Measurements from ENCODE around the gene SMURF2. TPM values are rescaled to one million over a fixed set of nuclear protein-coding genes. Genes with fewer than 3 reads are reported as not detected.

The SMURF2 gene
- total and polyA plus RNA-seq, 10 of the 15 experiments (the other 5 are each of a cell fraction or from before 2014, with no cell fraction given), result 2.8 to 13.4 (median 7.5) TPM

GRCh38 chr17:64692187-64692586 is 30.1 kb upstream of the SMURF2 start:
- intact Hi-C loops (cut with micrococcal nuclease; ENCODE audit: unreplicated experiment), result no loop called here
- Histone ChIP-seq H3K9me3 (replicated peaks; ENCODE audit: control insufficient read depth, insufficient read depth, low read length) (no peaks in the 10 kb centered on the region), H4K20me1 (ENCODE audit: control insufficient read depth, insufficient read depth) (no peaks in the 10 kb centered on the region), H3K4me2 (ENCODE audit: control insufficient read depth, insufficient read depth) (no peak overlapping the region), H3K4me3 (no peak overlapping the region), H3K27ac (ENCODE audit: control insufficient read depth, insufficient read depth) (no peak overlapping the region), H3K79me2 (ENCODE audit: control insufficient read depth, insufficient read depth, low read length) (no peaks in the 10 kb centered on the region), H3K36me3 (ENCODE audit: control insufficient read depth in 2 of 2, insufficient read depth in 2 of 2, low read length in 1 of 2) (no peaks in the 10 kb centered on the region), H3K4me1 (ENCODE audit: control insufficient read depth, insufficient read depth, low read length) (no peaks in the 10 kb centered on the region), H3K27me3 (replicated peaks in 1 of 2; ENCODE audit: control insufficient read depth in 2 of 2, insufficient read depth in 2 of 2, low read length in 1 of 2) (no peaks in the 10 kb centered on the region; a peak in 1 of 4 replicates), H2AFZ (ENCODE audit: control insufficient read depth, low read depth, low read length) (no peak overlapping the region), H3K9ac (ENCODE audit: control insufficient read depth, insufficient read depth, low read length) (no peak overlapping the region)
- ATAC-seq, result no peak
- ChIA-PET SMC1A (ENCODE audit: uncharacterized antibody, unreplicated experiment) (no interaction called here), POLR2A (no interaction called here), RAD21 (ENCODE audit: unreplicated experiment) (no interaction called here), CTCF (interaction anchor here (1.5 kb wide), 1 partner anchor 45 kb away, joined by 3 read pairs; no protein-coding TSS in a partner anchor)
- in situ Hi-C loops (cut with MboI), result no loop called here
- no peak for FAIRE-seq
- BruUV-seq (replicated peaks), result no TSS peak
- no peak for TF ChIP-seq NR2C2 (IDR thresholded peaks at IDR 0.05; ENCODE audit: borderline replicate concordance, control insufficient read depth, insufficient read length, low read depth)
- TF ChIP-seq TBL1XR1 (IDR thresholded peaks at IDR 0.05; ENCODE audit: low read depth, low read length), result no peak
- TF ChIP-seq ATF2 (IDR thresholded peaks at IDR 0.05; ENCODE audit: low read length), result no peak
- DNase-seq (ENCODE audit: low read depth, low spot score), result no peak
- 83% methylated on average over 3 of the region's 3 CpGs for WGBS (ENCODE audit: insufficient coverage, insufficient replicate concordance, low lambda C conversion rate, missing lambda C conversion rate)

DNA sequence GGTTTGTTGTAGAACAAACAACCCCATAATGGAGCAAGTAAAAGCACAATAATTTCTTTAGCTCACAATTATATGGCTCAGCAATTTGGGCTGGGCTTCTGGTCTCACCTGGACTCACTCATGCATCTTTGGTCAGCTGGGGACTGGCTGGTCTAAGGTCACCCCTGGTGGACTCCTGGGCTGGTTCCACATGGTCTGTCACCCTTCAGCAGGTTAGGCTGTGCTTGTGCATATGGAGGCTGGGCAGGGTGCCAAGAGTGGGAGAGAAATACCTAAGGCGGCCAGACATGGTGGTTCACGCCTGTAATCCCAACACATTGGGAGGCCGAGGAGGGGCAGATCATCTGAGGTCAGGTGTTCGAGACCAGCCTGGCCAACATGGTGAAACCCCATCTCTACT is 27.0 kb upstream of the SMURF2 start:
- no peak overlapping the region for H2AFZ ChIP-seq (ENCODE audit: control insufficient read depth, low read depth, low read length)
- ChIA-PET SMC1A (ENCODE audit: uncharacterized antibody, unreplicated experiment) (no interaction called here), POLR2A (no interaction called here), RAD21 (ENCODE audit: unreplicated experiment) (no interaction called here), CTCF (no interaction called here)
- WGBS (ENCODE audit: insufficient coverage, insufficient replicate concordance, low lambda C conversion rate, missing lambda C conversion rate), result 75% methylated on average over 4 of the region's 4 CpGs
- no peaks in the 10 kb centered on the region for H3K4me1 ChIP-seq (ENCODE audit: control insufficient read depth, insufficient read depth, low read length)
- no peaks in the 10 kb centered on the region for H3K9me3 ChIP-seq (replicated peaks; ENCODE audit: control insufficient read depth, insufficient read depth, low read length)
- no peaks in the 10 kb centered on the region for H3K36me3 ChIP-seq (ENCODE audit: control insufficient read depth in 2 of 2, insufficient read depth in 2 of 2, low read length in 1 of 2)
- in situ Hi-C loops (cut with MboI) (no loop called here), intact Hi-C loops (cut with micrococcal nuclease; ENCODE audit: unreplicated experiment) (no loop called here)
- ATAC-seq, result no peak
- no peaks in the 10 kb centered on the region for H4K20me1 ChIP-seq (ENCODE audit: control insufficient read depth, insufficient read depth)
- no peak for DNase-seq (ENCODE audit: low read depth, low spot score)
- no peak overlapping the region for H3K4me2 ChIP-seq (ENCODE audit: control insufficient read depth, insufficient read depth)
- H3K79me2 ChIP-seq (ENCODE audit: control insufficient read depth, insufficient read depth, low read length), result no peaks in the 10 kb centered on the region
- H3K9ac ChIP-seq (ENCODE audit: control insufficient read depth, insufficient read depth, low read length), result no peak overlapping the region
- no peak overlapping the region for H3K27ac ChIP-seq (ENCODE audit: control insufficient read depth, insufficient read depth)
- no TSS peak for BruUV-seq (replicated peaks)
- H3K4me3 ChIP-seq, result no peak overlapping the region
- no peaks in the 10 kb centered on the region for H3K27me3 ChIP-seq (replicated peaks in 1 of 2; ENCODE audit: control insufficient read depth in 2 of 2, insufficient read depth in 2 of 2, low read length in 1 of 2)
- no peak for FAIRE-seq
- TF ChIP-seq POLR2A (IDR thresholded peaks at IDR 0.05; ENCODE audit: low read depth, low read length) (no peak), NR2C1 (IDR thresholded peaks at IDR 0.05) (no peak), SUZ12 (IDR thresholded peaks at IDR 0.05; ENCODE audit: unreplicated experiment) (no peak), RAD21 (IDR thresholded peaks at IDR 0.05; ENCODE audit: insufficient read depth, low read depth, low read length) (no peak), IKZF1 (conservative IDR thresholded peaks at IDR 0.05) (no peak), KAT2A (conservative IDR thresholded peaks at IDR 0.05; ENCODE audit: control insufficient read depth, low read depth, low read length) (no peak), BCL11A (IDR thresholded peaks at IDR 0.05; ENCODE audit: low read depth, low read length) (no peak), ZSCAN29 (IDR thresholded peaks at IDR 0.05) (no peak), SPI1 (IDR thresholded peaks at IDR 0.05; ENCODE audit: borderline replicate concordance, insufficient read depth, low read depth, low read length) (no peak)
- TF ChIP-seq, protein P1, sequence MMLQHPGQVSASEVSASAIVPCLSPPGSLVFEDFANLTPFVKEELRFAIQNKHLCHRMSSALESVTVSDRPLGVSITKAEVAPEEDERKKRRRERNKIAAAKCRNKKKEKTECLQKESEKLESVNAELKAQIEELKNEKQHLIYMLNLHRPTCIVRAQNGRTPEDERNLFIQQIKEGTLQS (IDR thresholded peaks at IDR 0.05; ENCODE audit: borderline replicate concordance, extremely low read depth, low read depth, low read length), result no peak
- TF ChIP-seq, protein P2, sequence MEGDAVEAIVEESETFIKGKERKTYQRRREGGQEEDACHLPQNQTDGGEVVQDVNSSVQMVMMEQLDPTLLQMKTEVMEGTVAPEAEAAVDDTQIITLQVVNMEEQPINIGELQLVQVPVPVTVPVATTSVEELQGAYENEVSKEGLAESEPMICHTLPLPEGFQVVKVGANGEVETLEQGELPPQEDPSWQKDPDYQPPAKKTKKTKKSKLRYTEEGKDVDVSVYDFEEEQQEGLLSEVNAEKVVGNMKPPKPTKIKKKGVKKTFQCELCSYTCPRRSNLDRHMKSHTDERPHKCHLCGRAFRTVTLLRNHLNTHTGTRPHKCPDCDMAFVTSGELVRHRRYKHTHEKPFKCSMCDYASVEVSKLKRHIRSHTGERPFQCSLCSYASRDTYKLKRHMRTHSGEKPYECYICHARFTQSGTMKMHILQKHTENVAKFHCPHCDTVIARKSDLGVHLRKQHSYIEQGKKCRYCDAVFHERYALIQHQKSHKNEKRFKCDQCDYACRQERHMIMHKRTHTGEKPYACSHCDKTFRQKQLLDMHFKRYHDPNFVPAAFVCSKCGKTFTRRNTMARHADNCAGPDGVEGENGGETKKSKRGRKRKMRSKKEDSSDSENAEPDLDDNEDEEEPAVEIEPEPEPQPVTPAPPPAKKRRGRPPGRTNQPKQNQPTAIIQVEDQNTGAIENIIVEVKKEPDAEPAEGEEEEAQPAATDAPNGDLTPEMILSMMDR (IDR thresholded peaks at IDR 0.05 in 2 of 3, conservative IDR thresholded peaks at IDR 0.05 in 1 of 3; ENCODE audit: control insufficient read depth in 2 of 3, extremely low read depth in 1 of 3, insufficient read depth in 1 of 3, low read depth in 3 of 3, low read length in 3 of 3), result no peak
